ENCODE data around the gene NCKAP5. TPM values are rescaled to one million over a fixed set of nuclear protein-coding genes. Genes with fewer than 3 reads are reported as not detected.

Gene NCKAP5
- total RNA-seq, 3 donors from 2014 or later (not counting 1 experiment from before 2014, with no cell fraction given): 0.12 to 0.20 TPM; not detected in 1

- ATAC-seq (no peak), DNase-seq (no peak)
- Histone ChIP-seq H3K9me3 (ENCODE audit: control insufficient read depth, insufficient read depth, low read length) (no peaks in the 10 kb centered on the region), H3K27ac (ENCODE audit: low read length) (no peak overlapping the region), H3K4me1 (ENCODE audit: control insufficient read depth, insufficient read depth, low read length) (no peaks in the 10 kb centered on the region), H3K36me3 (ENCODE audit: control insufficient read depth, insufficient read depth, low read length) (no peaks in the 10 kb centered on the region), H3K4me3 (ENCODE audit: low read length) (no peak overlapping the region), H3K27me3 (ENCODE audit: control insufficient read depth, insufficient read depth, low read length) (no peaks in the 10 kb centered on the region)
- Mint-ChIP-seq H3K27me3 (ENCODE audit: low read depth in 2 of 2) (no peaks in the 10 kb centered on the region), H3K4me1 (no peaks in the 10 kb centered on the region), H3K9me3 (peaks cover 8 to 10% of the 10 kb centered on the region in 2 donors), H3K36me3 (no peaks in the 10 kb centered on the region), H3K27ac (no peak overlapping the region), H3K4me3 (no peak overlapping the region)
- intact Hi-C loops (cut with micrococcal nuclease): no loop called here
- TF ChIP-seq CTCF (IDR thresholded peaks at IDR 0.05): no peak
These were observed 191.2 kb downstream of the NCKAP5 start for GRCh38 chr2:133377021-133377481.

- Mint-ChIP-seq H3K36me3 (no peaks in the 10 kb centered on the region), H3K4me1 (no peaks in the 10 kb centered on the region), H3K4me3 (no peak overlapping the region), H3K27ac (no peak overlapping the region), H3K27me3 (ENCODE audit: low read depth in 2 of 2) (no peaks in the 10 kb centered on the region), H3K9me3 (peaks cover 10 to 11% of the 10 kb centered on the region in 2 donors)
- no peak for DNase-seq
- no peak for TF ChIP-seq CTCF (IDR thresholded peaks at IDR 0.05)
- 83% methylated on average over 5 of the region's 5 CpGs for WGBS (ENCODE audit: insufficient coverage)
- H3K36me3 ChIP-seq (ENCODE audit: control insufficient read depth, insufficient read depth, low read length): no peaks in the 10 kb centered on the region
- H3K4me3 ChIP-seq (ENCODE audit: low read length): no peak overlapping the region
- H3K27me3 ChIP-seq (ENCODE audit: control insufficient read depth, insufficient read depth, low read length): no peaks in the 10 kb centered on the region
- intact Hi-C loops (cut with micrococcal nuclease): no loop called here
- H3K27ac ChIP-seq (ENCODE audit: low read length): no peak overlapping the region
- no peaks in the 10 kb centered on the region for H3K9me3 ChIP-seq (ENCODE audit: control insufficient read depth, insufficient read depth, low read length)
- ATAC-seq: no peak
- no peaks in the 10 kb centered on the region for H3K4me1 ChIP-seq (ENCODE audit: control insufficient read depth, insufficient read depth, low read length)
These were observed 193.5 kb downstream of the NCKAP5 start for GRCh38 chr2:133374781-133375180.

- H3K36me3 Mint-ChIP-seq: no peaks in the 10 kb centered on the region
These were observed 197.0 kb downstream of the NCKAP5 start for GRCh38 chr2:133371286-133371685.

More at GRCh38 chr2:133371286-133371685, 197.0 kb downstream of the NCKAP5 start:
- ATAC-seq: no peak
- DNase-seq: no peak
- H3K27me3 Mint-ChIP-seq (ENCODE audit: low read depth in 2 of 2): no peaks in the 10 kb centered on the region
- H3K4me3 Mint-ChIP-seq: no peak overlapping the region
- H3K9me3 Mint-ChIP-seq: peaks cover 12 to 14% of the 10 kb centered on the region in 2 donors
- Histone ChIP-seq H3K9me3 (ENCODE audit: control insufficient read depth, insufficient read depth, low read length) (no peaks in the 10 kb centered on the region), H3K27me3 (ENCODE audit: control insufficient read depth, insufficient read depth, low read length) (no peaks in the 10 kb centered on the region), H3K4me3 (ENCODE audit: low read length) (no peak overlapping the region), H3K36me3 (ENCODE audit: control insufficient read depth, insufficient read depth, low read length) (no peaks in the 10 kb centered on the region), H3K27ac (ENCODE audit: low read length) (no peak overlapping the region), H3K4me1 (ENCODE audit: control insufficient read depth, insufficient read depth, low read length) (no peaks in the 10 kb centered on the region)
- no peaks in the 10 kb centered on the region for H3K4me1 Mint-ChIP-seq
- 95% methylated on average over 3 of the region's 3 CpGs for WGBS (ENCODE audit: insufficient coverage)
- no peak overlapping the region for H3K27ac Mint-ChIP-seq
- intact Hi-C loops (cut with micrococcal nuclease): no loop called here
- no peak for TF ChIP-seq CTCF (IDR thresholded peaks at IDR 0.05)
